ENCODE measurements around the gene NUP98.

DNA sequence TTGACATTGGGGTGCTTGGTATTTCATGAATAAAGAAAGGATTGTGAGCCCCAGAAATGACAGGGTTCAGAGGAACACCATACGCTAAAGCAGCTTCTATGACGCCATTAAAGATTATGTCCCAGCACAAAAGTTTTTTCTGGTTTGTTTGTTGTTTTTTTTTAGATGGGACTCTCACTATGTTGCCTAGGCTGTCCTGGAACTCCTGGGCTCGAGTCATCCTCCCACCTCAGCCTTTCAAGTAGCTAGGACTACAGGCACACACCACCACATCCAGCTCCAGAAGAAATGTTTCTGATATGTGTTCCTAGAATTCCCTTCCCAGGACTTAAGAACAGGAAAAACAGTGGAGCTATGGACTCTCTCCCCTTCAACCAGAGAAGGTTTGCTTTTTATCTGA lies 46.0 kb upstream of the NUP98 start:
- TF ChIP-seq EZH2 (IDR thresholded peaks at IDR 0.05; ENCODE audit: low read length, unreplicated experiment) = no peak
- TF ChIP-seq, protein P1, sequence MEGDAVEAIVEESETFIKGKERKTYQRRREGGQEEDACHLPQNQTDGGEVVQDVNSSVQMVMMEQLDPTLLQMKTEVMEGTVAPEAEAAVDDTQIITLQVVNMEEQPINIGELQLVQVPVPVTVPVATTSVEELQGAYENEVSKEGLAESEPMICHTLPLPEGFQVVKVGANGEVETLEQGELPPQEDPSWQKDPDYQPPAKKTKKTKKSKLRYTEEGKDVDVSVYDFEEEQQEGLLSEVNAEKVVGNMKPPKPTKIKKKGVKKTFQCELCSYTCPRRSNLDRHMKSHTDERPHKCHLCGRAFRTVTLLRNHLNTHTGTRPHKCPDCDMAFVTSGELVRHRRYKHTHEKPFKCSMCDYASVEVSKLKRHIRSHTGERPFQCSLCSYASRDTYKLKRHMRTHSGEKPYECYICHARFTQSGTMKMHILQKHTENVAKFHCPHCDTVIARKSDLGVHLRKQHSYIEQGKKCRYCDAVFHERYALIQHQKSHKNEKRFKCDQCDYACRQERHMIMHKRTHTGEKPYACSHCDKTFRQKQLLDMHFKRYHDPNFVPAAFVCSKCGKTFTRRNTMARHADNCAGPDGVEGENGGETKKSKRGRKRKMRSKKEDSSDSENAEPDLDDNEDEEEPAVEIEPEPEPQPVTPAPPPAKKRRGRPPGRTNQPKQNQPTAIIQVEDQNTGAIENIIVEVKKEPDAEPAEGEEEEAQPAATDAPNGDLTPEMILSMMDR (conservative IDR thresholded peaks at IDR 0.05; ENCODE audit: low read depth, low read length) = no peak
